Measurements from ENCODE around the gene COG5.

Gene COG5

DNA sequence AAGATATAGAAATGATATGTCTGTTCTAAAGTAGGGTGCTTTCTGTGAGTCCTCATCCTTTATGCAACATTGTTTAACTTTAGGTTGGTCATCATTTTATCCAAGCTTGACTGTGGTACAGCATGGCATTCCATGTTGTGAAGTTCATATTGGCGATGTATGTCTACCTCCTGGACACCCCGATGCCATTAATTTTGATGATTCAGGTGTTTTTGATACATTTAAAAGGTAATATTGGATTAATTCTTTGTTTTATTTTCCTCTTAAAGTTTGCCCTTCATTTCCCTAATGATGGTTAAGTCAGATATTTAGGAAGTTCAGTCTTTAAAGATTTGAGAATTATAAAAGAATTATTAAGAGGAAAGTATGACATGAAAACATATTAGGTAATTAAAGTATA, 373.6 kb downstream of the COG5 start:
- DNase-seq (ENCODE audit: low read depth in 2 of 2, low spot score in 1 of 2), result no peak

DNA sequence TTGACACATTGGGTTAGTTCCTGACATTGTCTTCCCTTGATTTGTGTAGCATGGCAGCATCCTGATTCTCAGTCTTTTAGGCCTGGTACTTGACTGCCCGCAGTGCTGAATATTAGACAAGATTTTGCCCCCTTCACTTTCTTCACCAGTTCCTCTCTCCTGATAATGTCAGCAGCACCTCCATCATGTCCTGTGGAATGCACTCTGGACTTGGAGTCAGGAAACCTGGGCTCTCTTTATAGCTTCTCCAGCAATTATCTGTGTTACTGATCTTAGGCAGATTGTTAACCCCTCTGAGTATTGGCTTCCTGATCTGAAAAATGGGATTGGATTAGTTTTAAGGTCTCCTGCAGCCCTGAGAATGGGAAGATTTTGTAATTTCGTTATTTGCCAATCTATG, 375.9 kb downstream of the COG5 start:
- no peak for DNase-seq (ENCODE audit: low read depth in 2 of 2, low spot score in 1 of 2)

DNA sequence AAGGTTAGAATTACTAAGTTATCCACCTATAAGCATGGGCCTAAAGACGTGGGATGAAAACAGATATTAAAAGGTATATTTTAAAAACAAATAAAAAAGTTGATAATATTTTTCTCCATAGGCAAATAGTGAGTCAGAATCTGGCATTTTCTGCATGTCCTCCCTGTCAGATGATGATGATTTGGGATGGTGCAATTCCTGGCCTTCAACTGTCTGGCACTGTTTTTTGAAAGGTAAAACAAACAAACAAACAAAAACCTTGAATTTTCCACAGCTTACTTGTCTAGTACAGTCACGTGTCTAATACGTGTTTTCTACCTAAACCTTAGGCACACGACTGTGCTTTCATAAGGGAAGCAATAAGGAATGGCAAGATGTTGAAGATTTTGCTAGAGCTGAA, 377.5 kb downstream of the COG5 start:
- no peak for DNase-seq (ENCODE audit: low read depth in 2 of 2, low spot score in 1 of 2)

DNA sequence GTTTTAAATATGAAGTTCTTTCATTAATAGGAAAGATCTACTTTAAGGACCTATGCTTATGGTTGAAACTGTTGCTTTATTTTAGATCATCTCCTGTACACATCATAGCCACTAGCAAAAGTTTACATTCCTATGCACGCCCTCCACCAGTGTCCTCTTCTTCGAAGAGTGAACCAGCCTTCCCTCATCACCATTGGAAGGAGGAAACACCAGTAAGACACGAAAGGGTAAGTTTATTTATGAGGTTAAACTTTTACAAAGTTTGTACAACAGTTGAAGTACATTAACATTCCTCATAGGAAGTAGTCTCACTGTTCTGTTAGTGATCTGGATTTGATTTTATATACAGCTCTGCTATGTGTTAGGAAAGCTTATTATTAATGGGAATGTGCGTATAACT, 378.0 kb downstream of the COG5 start:
- DNase-seq (ENCODE audit: low read depth in 2 of 2, low spot score in 1 of 2), result no peak

DNA sequence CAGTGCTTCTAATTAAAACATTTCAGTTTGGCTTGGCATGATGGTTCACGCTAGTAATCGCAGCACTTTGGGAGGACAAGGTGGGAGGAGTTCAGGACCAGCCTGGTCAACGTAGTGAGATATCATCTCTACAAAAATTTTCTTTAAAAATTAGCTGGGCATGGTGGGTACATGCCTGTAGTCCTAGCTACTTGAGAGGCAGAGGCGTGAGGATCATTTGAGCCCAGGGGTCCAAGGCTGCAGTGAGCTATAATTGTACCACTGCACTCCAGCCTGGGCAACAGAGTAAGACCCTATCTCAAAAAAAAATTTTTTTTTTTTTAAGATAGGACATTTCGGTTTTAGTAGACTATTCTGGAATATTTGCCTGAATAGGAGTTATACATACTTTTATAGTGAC, 382.5 kb downstream of the COG5 start:
- no peak for DNase-seq (ENCODE audit: low read depth in 2 of 2, low spot score in 1 of 2)

DNA sequence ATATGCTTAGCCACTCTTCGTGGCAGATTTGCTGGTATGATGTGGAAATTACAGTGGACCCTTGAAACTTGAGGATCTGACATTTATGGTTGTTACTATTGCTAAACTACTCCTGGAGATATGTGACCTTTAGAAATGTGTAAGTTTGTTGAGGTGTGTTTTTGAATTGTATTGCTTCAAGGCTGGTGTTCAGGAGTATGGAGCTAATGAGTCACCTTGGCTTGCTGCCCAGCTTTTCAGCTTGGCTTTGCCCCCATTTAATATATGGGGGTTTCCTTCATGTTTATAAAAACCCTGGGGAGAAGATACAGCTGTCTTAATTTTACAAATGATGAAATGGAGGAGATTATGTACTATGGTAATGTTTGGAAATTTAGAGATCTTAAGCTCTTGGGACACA, 383.3 kb downstream of the COG5 start:
- peak; percentile 51 to 68 for DNase-seq (ENCODE audit: low read depth in 2 of 2, low spot score in 1 of 2)

DNA sequence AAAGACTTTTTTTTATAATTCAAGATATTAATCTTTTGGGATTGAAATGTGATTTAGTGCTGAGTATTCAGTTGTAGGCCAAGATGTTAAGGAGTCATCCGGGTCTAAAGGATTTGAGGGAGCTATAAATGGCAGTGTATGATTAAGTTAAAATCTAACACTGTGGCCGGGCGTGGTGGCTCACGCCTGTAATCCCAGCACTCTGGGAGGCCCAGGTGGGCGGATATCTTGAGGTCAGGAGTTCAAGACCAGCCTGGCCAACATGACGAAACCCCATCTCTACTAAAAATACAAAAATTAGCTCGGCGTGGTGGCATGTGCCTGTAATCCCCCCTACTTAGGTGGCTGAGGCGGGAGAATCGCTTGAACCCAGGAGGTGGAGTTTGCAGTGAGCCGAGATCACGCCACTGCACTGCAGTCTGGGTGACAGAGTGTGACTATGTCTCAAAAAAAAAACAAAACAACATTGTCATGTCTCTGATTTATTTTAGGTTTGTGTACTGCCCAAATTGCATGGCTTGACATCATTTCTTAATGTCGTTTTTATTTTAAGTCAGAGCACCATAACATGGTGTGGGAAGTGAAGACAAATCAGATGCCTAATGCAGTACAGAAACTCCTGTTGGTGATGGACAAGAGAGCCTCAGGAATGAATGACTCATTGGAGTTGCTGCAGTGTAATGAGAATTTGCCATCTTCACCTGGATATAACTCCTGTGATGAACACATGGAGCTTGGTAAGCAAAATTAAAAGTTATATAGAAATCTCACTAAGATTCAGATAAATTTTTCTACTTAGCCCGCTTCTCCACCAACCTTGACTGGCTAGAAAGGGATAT, 384.2 kb downstream of the COG5 start:
- DNase-seq (ENCODE audit: low read depth in 2 of 2, low spot score in 1 of 2), result no peak

DNA sequence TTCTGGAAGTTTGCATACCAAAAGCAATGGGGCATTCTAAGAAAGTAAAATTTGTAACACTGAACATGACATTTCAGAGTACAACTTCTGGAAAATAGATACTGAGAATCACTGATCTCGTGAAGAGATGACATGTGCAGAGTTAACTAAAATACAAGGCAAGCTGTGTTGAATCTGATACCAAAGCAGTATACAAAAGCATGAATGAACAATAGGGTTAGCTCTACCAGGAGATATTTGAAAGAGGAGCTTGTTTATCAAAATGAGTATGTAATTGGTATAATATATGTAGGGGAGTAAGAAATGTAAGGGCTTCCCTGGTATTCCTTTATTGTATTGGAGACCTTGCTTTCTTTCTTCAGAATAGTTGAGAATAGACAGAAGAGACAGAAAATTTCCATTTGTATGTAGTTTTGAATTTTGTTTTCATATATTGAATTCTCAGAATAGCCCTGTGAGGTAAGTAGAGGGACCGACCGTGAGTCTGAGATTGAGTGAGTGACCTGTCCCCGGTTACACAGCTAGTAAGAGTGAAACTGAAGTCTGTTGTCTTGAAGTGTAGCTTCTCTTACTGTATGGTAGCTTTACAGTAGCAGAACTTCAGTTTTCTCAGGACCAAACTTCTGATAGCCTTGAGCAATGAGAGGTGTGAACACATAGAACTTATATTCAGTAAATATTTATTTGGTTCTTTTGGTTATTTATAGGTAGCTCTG, 389.9 kb downstream of the COG5 start:
- no peak for DNase-seq (ENCODE audit: low read depth in 2 of 2, low spot score in 1 of 2)

DNA sequence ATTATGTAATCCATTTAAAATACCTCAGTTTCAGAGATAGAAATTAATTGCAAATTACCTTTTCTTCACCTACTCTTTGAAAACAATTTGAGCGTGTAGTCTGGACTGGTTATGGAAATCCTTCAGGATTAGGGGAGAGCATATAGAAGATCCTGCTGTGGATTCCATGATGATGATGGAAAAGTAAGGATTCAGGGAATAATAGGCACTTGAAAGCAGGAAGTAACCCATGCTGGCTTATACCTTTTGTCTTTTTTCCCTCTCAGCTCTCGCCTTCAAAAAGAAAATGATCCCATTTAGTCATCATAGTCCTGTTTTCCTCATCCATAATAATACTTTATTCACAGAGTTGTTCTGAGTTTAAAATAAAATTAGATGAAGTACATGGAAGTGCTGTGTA, 390.5 kb downstream of the COG5 start:
- no peak for DNase-seq (ENCODE audit: low read depth in 2 of 2, low spot score in 1 of 2)

DNA sequence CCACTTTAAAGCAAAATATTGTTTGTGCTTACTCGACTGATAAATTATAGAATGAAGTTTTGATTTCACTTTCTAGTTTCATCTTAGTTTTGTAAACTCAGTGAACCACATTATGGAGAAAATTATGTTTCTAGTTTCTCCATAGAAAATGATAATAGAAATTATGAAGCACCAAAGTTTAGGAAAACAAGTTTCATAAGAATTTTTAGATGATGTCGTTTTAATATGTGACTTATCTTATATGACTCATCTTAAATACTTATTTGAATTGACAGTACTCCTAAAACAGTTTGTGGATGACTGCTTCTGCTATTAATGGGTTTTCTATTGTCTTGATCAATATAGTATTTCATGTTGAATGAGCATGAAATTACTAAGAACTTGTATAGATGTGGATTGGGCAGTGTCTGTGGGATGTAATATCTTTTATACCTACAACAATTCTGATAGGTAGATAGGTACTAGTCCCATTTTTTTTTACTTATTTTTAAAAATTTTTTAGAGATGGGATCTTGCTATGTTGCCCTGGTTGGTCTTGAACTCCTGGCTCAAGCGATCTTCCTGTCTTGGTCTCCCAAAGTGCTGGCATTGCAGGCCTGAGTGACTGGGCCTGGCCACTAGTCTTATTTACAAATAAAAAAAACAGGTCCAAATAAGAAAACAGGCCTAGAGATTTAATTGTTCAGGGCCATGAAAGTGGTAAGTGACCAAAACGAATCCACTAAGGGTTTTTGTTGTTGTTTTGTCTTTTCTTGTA, 391.3 kb downstream of the COG5 start:
- no peak for DNase-seq (ENCODE audit: low read depth in 2 of 2, low spot score in 1 of 2)

DNA sequence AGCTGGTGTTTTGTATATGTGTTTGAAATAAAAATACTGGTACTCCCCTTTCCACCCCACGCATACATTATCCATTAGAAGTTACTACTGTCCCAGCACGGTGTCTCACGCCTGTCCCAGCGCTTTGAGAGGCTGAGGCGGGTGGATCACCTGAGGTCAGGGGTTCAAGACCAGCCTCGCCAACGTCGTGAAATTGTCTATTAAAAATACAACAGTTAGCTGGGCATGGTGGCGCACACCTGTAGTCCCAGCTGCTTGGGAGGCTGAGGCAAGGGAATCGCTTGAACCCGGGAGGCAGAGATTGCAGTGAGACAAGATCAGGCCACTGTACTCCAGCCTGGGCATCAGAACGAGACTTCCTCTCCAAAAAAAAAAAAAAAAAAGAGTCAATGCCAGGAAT, 392.2 kb downstream of the COG5 start:
- no peak for DNase-seq (ENCODE audit: low read depth in 2 of 2, low spot score in 1 of 2)

DNA sequence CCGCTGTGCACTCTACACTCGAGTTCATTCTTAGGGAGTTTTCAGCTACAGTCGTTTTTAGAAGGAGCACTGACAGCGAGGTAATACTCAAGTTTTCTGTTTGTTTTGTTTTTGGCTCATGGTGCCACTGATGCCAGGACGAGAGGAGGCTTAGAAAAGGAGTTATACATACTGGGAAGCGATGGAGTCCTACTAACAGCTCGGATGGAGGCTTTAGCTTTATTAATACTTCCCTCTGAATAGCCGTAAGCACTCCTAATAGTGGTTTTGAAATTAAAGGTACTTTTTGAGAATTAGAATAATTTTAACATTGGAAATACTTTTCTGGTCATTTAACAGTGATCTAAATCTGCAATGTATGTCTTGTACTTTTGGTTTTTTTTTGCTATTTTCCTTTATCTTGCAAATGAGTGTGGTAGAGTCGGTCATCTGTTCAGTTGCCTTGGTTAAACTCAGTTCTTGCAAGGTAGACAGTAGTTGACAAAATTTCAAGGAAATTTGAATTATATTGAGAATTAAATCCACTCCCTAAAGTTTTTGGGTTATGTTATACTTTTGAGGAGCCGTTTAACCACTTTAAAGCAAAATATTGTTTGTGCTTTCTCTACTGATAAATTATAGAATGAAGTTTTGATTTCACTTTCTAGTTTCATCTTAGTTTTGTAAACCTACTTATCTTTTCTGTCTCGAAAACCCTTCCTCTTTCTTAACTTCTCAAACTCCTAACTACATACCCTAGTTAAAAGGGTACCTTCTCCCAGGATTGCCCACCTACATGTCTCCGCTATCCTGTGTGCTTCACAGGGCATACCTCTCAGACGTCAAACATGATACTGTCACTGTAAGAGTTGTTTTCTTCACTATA, 393.4 kb downstream of the COG5 start:
- no peak for DNase-seq (ENCODE audit: low read depth in 2 of 2, low spot score in 1 of 2)

DNA sequence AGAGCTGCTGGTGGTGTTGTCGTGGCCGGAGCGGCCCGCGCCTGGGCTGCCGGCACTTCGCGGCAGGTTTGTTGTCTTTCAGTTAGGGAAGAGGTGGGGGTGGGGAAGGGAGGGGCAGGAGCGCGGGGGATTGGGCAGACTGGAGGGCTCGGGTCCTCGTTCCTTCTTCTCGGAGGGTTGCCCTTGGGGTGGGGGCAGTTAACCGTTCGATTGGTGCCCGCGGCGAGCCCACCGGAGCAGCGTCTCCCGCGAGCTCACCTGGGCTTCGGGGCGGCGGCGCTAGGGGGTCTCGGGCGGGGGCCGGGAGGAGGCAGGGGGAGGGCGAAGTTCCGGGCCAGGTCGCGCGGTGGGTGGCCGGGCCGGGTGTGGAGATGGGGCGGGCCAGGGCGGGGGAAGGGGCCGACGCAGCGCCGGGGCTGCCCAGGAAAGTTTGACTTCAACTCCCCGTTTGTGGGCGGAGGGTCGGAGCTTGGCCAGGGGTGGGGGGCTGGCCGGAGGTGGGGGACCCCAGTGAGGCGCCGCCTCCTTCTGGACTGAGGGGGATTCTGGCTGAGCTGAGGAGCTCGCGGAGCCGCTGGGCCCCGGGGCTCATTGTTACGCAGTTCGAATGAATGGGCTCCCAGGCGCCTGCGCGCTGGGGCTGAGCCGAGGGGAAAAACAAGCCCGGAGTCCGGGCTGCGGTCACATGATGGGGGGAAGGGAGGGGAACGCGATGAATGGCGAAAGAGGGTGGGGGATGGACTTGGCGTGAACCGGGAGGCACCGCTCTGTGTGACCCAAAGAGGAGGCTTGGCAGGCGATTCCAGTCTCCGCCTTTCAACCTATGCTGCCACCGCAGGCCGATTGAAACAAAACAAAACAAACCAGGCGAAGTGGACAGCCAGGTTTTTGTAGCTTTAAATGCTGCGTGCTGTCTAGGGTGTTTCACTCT, 394.3 kb downstream of the COG5 start:
- peak; percentile 58 to 70 for DNase-seq (ENCODE audit: low read depth in 2 of 2, low spot score in 1 of 2)

DNA sequence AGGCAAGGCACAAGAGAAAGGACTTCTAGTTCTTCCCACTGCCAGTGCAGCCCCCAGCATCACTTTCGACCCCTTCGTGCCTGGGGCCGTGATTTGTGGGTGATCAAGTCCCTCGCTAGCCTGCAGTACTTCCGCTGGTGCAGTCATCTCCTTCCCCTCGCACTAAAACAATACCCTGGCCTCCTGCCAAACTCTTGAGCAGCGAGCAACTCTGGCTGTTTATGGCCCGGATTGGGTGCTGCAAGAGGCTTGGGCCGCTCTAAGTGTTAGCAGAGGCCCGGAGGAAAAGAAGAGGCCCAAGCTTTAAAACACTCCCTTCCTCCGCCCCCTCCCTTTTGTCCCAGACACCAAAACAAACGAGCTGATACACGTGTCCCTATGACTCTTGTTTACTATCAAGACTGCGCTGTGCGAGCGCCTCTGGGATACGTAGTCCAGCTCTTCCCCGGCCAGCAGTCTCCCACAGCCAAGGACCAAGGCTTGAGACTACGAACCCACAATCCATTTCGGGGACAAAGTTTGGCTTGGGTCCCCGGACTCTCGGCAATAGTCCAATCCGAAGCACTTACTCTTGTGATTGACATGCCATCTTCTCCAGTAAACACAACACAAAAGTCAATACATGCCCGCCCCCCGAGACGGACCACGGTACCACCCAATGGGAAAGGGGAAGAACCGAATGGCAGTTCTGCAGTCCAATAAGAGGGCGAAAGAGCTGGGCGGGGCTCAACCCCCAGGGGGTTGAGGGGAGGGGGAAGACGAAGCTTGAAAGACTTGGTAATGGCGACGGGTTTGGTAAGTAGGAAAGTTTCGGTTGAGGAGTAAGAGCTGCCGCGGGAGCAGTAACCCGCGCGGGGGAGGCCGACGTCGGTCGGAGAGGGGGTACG, 395.2 kb downstream of the COG5 start, which contains the start of gene HBP1:
Gene HBP1 (plus strand): TSS at position 771 of the 887 bp plus-strand sequence. CDS start 10,891 bp downstream, outside the sequence.
- DNase-seq (ENCODE audit: low read depth in 2 of 2, low spot score in 1 of 2), result peak; percentile 94 to 97

DNA sequence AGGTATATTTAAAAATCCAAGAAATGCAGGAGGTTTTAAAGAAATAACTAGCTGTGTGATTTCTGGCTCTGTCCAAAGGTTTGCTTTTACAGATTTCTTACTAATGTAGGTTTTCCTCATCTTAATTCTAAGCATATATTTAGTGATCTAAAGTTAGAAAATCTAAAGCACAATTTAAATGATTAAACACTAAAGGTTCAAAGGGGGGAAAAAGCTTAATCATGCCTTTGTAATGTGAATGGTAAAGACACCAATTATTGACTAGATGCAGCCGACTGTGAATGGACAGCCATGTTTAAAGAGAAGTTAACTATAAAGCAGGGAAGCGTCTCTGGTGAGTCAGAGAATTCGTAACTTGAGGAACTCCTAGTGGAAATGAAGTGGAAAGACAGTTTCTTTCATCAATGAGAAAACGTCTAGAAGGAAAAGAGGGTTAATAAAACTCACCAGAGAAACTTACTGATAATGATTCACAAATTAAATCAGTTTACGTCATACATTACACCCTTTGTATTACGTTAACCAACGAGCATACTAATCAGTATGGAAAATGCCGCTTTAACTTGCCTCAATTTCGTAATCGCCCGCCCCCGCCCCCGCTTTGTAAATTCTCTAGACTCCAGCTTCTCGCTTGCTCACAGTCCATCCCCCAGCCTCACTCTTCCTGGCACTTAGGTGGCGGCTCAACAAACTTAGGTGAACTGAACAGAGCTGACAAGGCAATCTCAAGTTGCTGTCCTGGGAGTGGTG, 396.1 kb downstream of the COG5 start:
- DNase-seq (ENCODE audit: low read depth in 2 of 2, low spot score in 1 of 2), result peak in 1 of 2 donors; percentile 41

DNA sequence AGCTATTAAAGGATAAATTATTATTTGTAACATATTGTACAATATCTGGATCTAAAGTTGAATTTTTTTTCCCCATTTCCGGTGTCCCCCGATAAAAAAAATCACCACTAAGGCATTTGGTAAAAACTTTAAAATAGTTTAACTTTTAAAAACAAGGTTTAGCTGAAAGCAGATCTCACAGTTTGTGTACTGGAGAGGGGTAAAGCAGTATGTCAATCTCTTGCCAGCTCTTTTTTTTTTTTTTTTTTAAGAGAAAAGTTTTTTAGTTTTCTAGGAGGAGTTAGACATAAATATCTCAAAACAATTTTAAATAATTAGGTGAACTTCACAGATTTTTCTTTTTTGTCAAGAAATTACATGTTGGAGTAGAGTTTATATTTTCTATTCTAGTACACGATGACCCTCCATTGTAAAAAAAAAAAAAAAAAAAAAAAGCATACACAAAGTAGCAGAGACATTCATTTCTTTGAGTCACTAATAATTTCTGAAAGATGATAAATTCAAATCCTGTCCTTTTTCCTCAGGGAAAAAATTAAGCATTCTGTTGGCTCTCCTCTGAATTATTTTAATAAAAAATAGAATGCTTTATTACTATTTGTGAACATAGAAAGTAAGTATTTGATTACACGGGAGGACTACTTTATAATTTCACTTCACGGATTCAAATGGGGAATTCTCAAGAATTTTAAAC, 396.8 kb downstream of the COG5 start:
- no peak for DNase-seq (ENCODE audit: low read depth in 2 of 2, low spot score in 1 of 2)

DNA sequence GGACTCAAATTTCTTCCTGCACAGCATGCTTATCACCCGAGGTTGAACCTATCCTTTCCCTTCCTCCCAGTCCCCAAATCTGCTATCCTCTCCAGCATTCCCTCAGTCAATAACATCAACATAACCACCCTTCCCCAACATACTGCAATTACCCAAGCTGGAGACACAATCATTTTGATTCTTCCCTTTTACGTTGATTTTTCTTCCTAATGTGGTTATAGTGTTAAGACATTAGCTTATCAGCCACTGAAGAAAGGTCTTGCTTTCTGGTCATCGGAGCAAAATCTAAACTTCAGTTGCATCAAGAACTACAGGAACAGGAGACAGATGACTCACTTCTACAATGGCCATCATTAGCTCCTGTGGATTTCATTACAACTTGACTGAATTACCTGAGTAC, 398.4 kb downstream of the COG5 start:
- no peak for DNase-seq (ENCODE audit: low read depth in 2 of 2, low spot score in 1 of 2)
